H9 (cell line): ENCODE results near the gene TRMT112. TPM values are rescaled to one million over a fixed set of nuclear protein-coding genes. Genes with fewer than 3 reads are reported as not detected.

Experiments
- DNase-seq: peaks from one replicate; pipeline ENCODE4 v3.0.0-alpha.2; 2017
- H2AFZ ChIP-seq: one replicate; pipeline ENCODE4 v1.6.1; 2013; ENCODE audit warnings: mild to moderate bottlenecking, low read length, control low read depth, moderate library complexity
- H2AK5ac ChIP-seq: 2 replicates; pipeline ENCODE4 v1.6.1; 2013; ENCODE audit warnings: low read length, control low read depth, mixed read lengths; ENCODE audit not compliant: insufficient read length
- H2BK120ac ChIP-seq: one replicate; pipeline ENCODE4 v1.6.1; 2013; ENCODE audit warnings: low read depth, mild to moderate bottlenecking, low read length, control low read depth, inconsistent platforms; ENCODE audit not compliant: poor library complexity, severe bottlenecking
- H2BK12ac ChIP-seq: 2 replicates; pipeline ENCODE4 v1.6.1; 2013; ENCODE audit warnings: low read length, control low read depth, mixed read lengths, low read depth; ENCODE audit not compliant: insufficient read length
- H2BK15ac ChIP-seq: 2 replicates; pipeline ENCODE4 v1.6.1; 2013; ENCODE audit warnings: low read depth, low read length, control low read depth
- H2BK20ac ChIP-seq: one replicate; pipeline ENCODE4 v1.6.1; 2013; ENCODE audit warnings: low read depth, mild to moderate bottlenecking, low read length, control low read depth, inconsistent platforms; ENCODE audit not compliant: poor library complexity, severe bottlenecking
- H2BK5ac ChIP-seq: 2 replicates; pipeline ENCODE4 v1.6.1; 2013; ENCODE audit warnings: low read length, control low read depth, mixed read lengths; ENCODE audit not compliant: insufficient read length
- H3K14ac ChIP-seq: 2 replicates; pipeline ENCODE4 v1.6.1; 2013; ENCODE audit warnings: low read length, control low read depth; ENCODE audit not compliant: insufficient read depth
- H3K18ac ChIP-seq: 2 replicates; pipeline ENCODE4 v1.6.1; 2013; ENCODE audit warnings: low read depth, mild to moderate bottlenecking, mixed read lengths, low read length, control low read depth; ENCODE audit not compliant: insufficient read length
- H3K23ac ChIP-seq: 2 replicates; pipeline ENCODE4 v1.6.1; 2013; ENCODE audit warnings: low read length, control low read depth, mixed read lengths, low read depth; ENCODE audit not compliant: insufficient read length
- H3K23me2 ChIP-seq: 2 replicates; pipeline ENCODE4 v1.6.1; 2013; ENCODE audit warnings: low read depth, mild to moderate bottlenecking, mixed read lengths, low read length, control low read depth; ENCODE audit not compliant: insufficient read length, poor library complexity, severe bottlenecking
- H3K27ac ChIP-seq: 2 replicates; pipeline ENCODE4 v1.5.1; 2013; ENCODE audit warnings: low read length, control low read depth, mixed read lengths, low read depth; ENCODE audit not compliant: insufficient read length
- H3K27me3 ChIP-seq: 2 replicates; pipeline ENCODE4 v1.6.1; 2013; ENCODE audit warnings: low read length, control low read depth, inconsistent platforms; ENCODE audit not compliant: insufficient read depth
- H3K4ac ChIP-seq: 2 replicates; pipeline ENCODE4 v1.6.1; 2013; ENCODE audit warnings: low read depth, mild to moderate bottlenecking, control low read depth, inconsistent platforms, low read length, moderate library complexity
- H3K4me1 ChIP-seq: 2 replicates; pipeline ENCODE4 v1.6.1; 2013; ENCODE audit warnings: low read length, control low read depth, inconsistent platforms; ENCODE audit not compliant: insufficient read depth
- H3K4me2 ChIP-seq: 2 replicates; pipeline ENCODE4 v1.6.1; 2013; ENCODE audit warnings: low read length, control low read depth, mixed read lengths; ENCODE audit not compliant: insufficient read length, insufficient read depth
- H3K56ac ChIP-seq: 2 replicates; pipeline ENCODE4 v1.6.1; 2013; ENCODE audit warnings: low read depth, mild to moderate bottlenecking, mixed read lengths, low read length, control low read depth; ENCODE audit not compliant: insufficient read length
- H3K79me1 ChIP-seq: 2 replicates; pipeline ENCODE4 v1.6.1; 2013; ENCODE audit warnings: low read depth, mild to moderate bottlenecking, moderate library complexity, low read length, control low read depth, inconsistent platforms; ENCODE audit not compliant: insufficient read depth, poor library complexity, severe bottlenecking
- H3K79me2 ChIP-seq: 2 replicates; pipeline ENCODE4 v1.6.1; 2013; ENCODE audit warnings: low read length, control low read depth, inconsistent platforms; ENCODE audit not compliant: insufficient read depth
- H3K9ac ChIP-seq: 2 replicates; pipeline ENCODE4 v1.6.1; 2013; ENCODE audit warnings: low read length, control low read depth, mixed read lengths; ENCODE audit not compliant: insufficient read length; ENCODE audit errors: extremely low read depth
- H3K9me3 ChIP-seq: one replicate; pipeline ENCODE4 v1.6.1; 2013; ENCODE audit warnings: low read depth, low read length, inconsistent platforms; ENCODE audit not compliant: control insufficient read depth
- H3T11ph ChIP-seq: one replicate; pipeline ENCODE4 v1.6.1; 2013; ENCODE audit warnings: mild to moderate bottlenecking, low read length, control low read depth, inconsistent platforms
- H4K20me1 ChIP-seq: one replicate; pipeline ENCODE4 v1.6.1; 2013; ENCODE audit not compliant: control insufficient read depth, insufficient read length, insufficient read depth
- H4K5ac ChIP-seq: 2 replicates; pipeline ENCODE4 v1.6.1; 2013; ENCODE audit warnings: low read depth, mild to moderate bottlenecking, mixed read lengths, low read length, control low read depth; ENCODE audit not compliant: insufficient read length
- H4K8ac ChIP-seq: replicated peaks from 2 replicates; pipeline ENCODE4 v1.6.1; 2013; ENCODE audit warnings: low read length, control low read depth, mixed read lengths, low read depth; ENCODE audit not compliant: insufficient read length
- H4K91ac ChIP-seq: 2 replicates; pipeline ENCODE4 v1.6.1; 2013; ENCODE audit warnings: low read depth, mild to moderate bottlenecking, moderate library complexity, mixed read lengths, low read length, control low read depth; ENCODE audit not compliant: insufficient read length
- H3K27ac Mint-ChIP-seq, 3 experiments: 2 replicates in 2 of 3; 3 replicates in 1 of 3; pipeline ENCODE4 v1.8.0; 2020 to 2021; ENCODE audit warnings: mixed read lengths in 3 of 3, mild to moderate bottlenecking in 1 of 3, moderate library complexity in 1 of 3
- H3K27me3 Mint-ChIP-seq: 2 replicates; pipeline ENCODE4 v1.8.0; 2021; ENCODE audit warnings: low read depth, mild to moderate bottlenecking, moderate library complexity, mixed read lengths
- H3K36me3 Mint-ChIP-seq, 3 experiments: 2 replicates in 2 of 3; 3 replicates in 1 of 3; pipeline ENCODE4 v1.8.0; 2020 to 2021; ENCODE audit warnings: low read depth in 3 of 3, mixed read lengths in 3 of 3; ENCODE audit not compliant: insufficient read depth in 1 of 3
- H3K4me1 Mint-ChIP-seq, 2 experiments: 2 replicates each; pipeline ENCODE4 v1.8.0; 2020; ENCODE audit warnings: mixed read lengths in 2 of 2
- H3K4me3 Mint-ChIP-seq, 2 experiments: 2 replicates in 1 of 2; 3 replicates in 1 of 2; pipeline ENCODE4 v1.8.0; 2020 to 2021; ENCODE audit warnings: mild to moderate bottlenecking in 2 of 2, mixed read lengths in 2 of 2, moderate library complexity in 1 of 2
- H3K9me3 Mint-ChIP-seq, 2 experiments: 2 replicates in 1 of 2; 3 replicates in 1 of 2; pipeline ENCODE4 v1.8.0; 2020; ENCODE audit warnings: mild to moderate bottlenecking in 2 of 2, mixed read lengths in 2 of 2, moderate library complexity in 1 of 2
- WGBS: extraction: QIAGEN DNeasy Blood & Tissue Kit; methylation state at CpG from one replicate; pipeline ENCODE4 v1.1.7; 2013; ENCODE audit warnings: missing lambda C conversion rate, low lambda C conversion rate, mixed read lengths; ENCODE audit not compliant: insufficient read length; ENCODE audit errors: extremely low coverage; 5-methylcytosine and 5-hydroxymethylcytosine counted together
- total RNA-seq: library from RNA; stranded (reverse); gene quantifications from 2 replicates; pipeline ENCODE4 v1.2.1, GENCODE V29; 2021
- TF ChIP-seq, protein P1 (sequence below): fragments of 200-600 bp; sonication (generic); conservative IDR thresholded peaks from 3 replicates; pipeline ENCODE4 v1.8.0; 2021; ENCODE audit warnings: antibody characterized with exemption, mild to moderate bottlenecking

Gene TRMT112
- total RNA-seq, 1 experiment from 2014 or later, result 315 TPM

DNA sequence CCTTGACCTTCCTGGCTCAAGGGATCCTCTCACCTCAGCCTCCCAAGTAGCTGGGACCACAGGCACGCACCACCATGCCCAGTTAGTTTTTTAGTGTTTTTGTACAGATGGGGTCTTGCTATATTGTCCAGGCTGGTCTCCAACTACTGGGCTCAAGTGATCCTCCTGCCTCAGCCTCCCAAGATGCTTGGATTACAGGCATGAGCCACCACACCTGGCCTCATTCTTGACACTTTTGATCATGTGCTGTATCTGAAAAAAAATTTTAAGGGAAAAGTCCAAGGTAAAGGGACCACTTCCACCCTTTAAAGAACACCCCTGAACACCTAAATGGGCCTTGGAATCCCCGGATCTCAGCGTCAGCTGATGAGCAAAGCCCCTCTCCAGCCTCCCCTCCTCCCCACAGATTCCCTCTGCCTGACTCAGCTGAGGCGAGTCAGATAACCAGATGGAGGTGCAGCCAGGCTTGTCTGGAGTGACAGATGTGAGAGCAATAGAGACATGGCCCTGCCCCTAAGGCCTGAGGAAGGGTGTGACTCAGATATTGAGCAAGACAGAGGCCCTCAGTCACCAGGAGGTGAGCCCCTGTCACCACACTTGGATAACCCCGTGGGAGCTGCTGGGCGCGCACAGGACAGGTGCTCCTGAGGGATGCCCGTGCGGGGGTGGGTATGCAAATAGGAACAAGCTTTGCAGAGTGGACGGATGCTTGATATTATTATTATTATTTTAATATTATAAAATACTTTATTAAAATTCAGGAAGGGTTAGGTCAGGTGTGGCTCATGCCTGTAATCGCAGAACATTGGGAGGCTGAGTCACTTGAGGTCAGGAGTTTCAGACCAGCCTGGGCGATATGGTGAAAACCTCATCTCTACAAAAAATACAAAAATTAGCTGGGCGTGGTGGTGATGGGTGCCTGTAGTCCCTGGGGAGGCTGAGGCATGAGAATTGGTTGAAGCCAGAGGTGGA, 17.7 kb upstream of the TRMT112 start:
- DNase-seq, result peak; percentile 76
- TF ChIP-seq, protein P1, sequence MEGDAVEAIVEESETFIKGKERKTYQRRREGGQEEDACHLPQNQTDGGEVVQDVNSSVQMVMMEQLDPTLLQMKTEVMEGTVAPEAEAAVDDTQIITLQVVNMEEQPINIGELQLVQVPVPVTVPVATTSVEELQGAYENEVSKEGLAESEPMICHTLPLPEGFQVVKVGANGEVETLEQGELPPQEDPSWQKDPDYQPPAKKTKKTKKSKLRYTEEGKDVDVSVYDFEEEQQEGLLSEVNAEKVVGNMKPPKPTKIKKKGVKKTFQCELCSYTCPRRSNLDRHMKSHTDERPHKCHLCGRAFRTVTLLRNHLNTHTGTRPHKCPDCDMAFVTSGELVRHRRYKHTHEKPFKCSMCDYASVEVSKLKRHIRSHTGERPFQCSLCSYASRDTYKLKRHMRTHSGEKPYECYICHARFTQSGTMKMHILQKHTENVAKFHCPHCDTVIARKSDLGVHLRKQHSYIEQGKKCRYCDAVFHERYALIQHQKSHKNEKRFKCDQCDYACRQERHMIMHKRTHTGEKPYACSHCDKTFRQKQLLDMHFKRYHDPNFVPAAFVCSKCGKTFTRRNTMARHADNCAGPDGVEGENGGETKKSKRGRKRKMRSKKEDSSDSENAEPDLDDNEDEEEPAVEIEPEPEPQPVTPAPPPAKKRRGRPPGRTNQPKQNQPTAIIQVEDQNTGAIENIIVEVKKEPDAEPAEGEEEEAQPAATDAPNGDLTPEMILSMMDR, result no peak
- Histone ChIP-seq H3K79me1 (no peaks in the 10 kb centered on the region), H3K27ac (no peak overlapping the region), H4K8ac (no peak overlapping the region), H3K23me2 (no peaks in the 10 kb centered on the region), H2BK120ac (no peak overlapping the region), H2AFZ (no peak overlapping the region), H3K23ac (no peak overlapping the region), H2BK20ac (no peak overlapping the region), H3K79me2 (no peaks in the 10 kb centered on the region), H3K27me3 (no peaks in the 10 kb centered on the region), H2BK5ac (no peak overlapping the region), H4K91ac (no peak overlapping the region), H4K5ac (no peak overlapping the region), H3K4ac (no peak overlapping the region), H3K9me3 (no peaks in the 10 kb centered on the region), H4K20me1 (no peaks in the 10 kb centered on the region), H3K9ac (no peak overlapping the region), H2AK5ac (no peak overlapping the region), H3K14ac (no peak overlapping the region), H3K18ac (no peak overlapping the region), H3K4me2 (no peak overlapping the region), H3T11ph (no peak overlapping the region), H2BK12ac (no peak overlapping the region), H3K4me1 (peaks cover 2% of the 10 kb centered on the region; the same call in 1 of the 2 replicates), H3K56ac (no peak overlapping the region), H2BK15ac (no peak overlapping the region)
- Mint-ChIP-seq H3K4me3 (no peak overlapping the region), H3K9me3 (no peaks in the 10 kb centered on the region), H3K27ac (peak overlapping the region in 1 of 3 experiments; percentile 61; a peak in 1 of 7 replicates), H3K4me1 (peaks cover 12 to 21% of the 10 kb centered on the region in 2 experiments), H3K27me3 (peaks cover 7% of the 10 kb centered on the region), H3K36me3 (no peaks in the 10 kb centered on the region)
- no CpG with 5 or more reads among the region's 13 CpGs for WGBS
